CD14-positive monocyte (primary cell): ENCODE data around the gene PGM2. TPM values are rescaled to one million over a fixed set of nuclear protein-coding genes. Genes with fewer than 3 reads are reported as not detected.

ENCODE experiments used
- DNase-seq, 3 donors: peaks; one replicate each; pipeline ENCODE4 v3.0.0-alpha.2; 2011 to 2022
- H2AFZ ChIP-seq: 2 replicates; pipeline ENCODE4 v1.6.0; 2012; ENCODE audit warnings: mild to moderate bottlenecking, low read depth, low read length, inconsistent platforms; ENCODE audit not compliant: insufficient read depth, poor library complexity, severe bottlenecking
- H3K27ac ChIP-seq, 2 donors: 1 replicate in 1 of 2; 2 replicates in 1 of 2; pipeline ENCODE4 v1.5.1; 2012 to 2013; ENCODE audit warnings: low read length in 2 of 2, control low read depth in 1 of 2, inconsistent platforms in 1 of 2, low read depth in 1 of 2, mild to moderate bottlenecking in 1 of 2
- H3K27me3 ChIP-seq, 2 donors: one replicate each; pipeline versions ENCODE4 v1.6.0 to v1.6.1; 2011 to 2013; ENCODE audit warnings: low read length in 2 of 2; ENCODE audit not compliant: control insufficient read depth in 2 of 2, insufficient read depth in 2 of 2
- H3K36me3 ChIP-seq, 2 donors: replicated peaks in 1 of 2; 1 replicate in 1 of 2; 2 replicates in 1 of 2; pipeline versions ENCODE4 v1.5.1 to v1.6.1; 2012 to 2013; ENCODE audit warnings: low read length in 2 of 2, control low read depth in 1 of 2, inconsistent platforms in 1 of 2, mild to moderate bottlenecking in 1 of 2; ENCODE audit not compliant: insufficient read depth in 2 of 2, control insufficient read depth in 1 of 2
- H3K4me1 ChIP-seq, 2 donors: 1 replicate in 1 of 2; 2 replicates in 1 of 2; pipeline versions ENCODE4 v1.5.1 to v1.6.1; 2012 to 2013; ENCODE audit warnings: low read length in 2 of 2, control low read depth in 1 of 2, inconsistent platforms in 1 of 2, mild to moderate bottlenecking in 1 of 2, moderate library complexity in 1 of 2; ENCODE audit not compliant: insufficient read depth in 2 of 2, control insufficient read depth in 1 of 2
- H3K4me2 ChIP-seq: replicated peaks from 2 replicates; pipeline ENCODE3; 2012; ENCODE audit warnings: low read length, moderate library complexity, mild to moderate bottlenecking; ENCODE audit not compliant: poor library complexity, severe bottlenecking; ENCODE audit errors: extremely low read depth
- H3K4me3 ChIP-seq, 3 experiments: fragments of 200-600 bp in 1 of 3; sonication (generic) in 1 of 3; replicated peaks in 1 of 3; 1 replicate in 2 of 3; 2 replicates in 1 of 3; pipeline ENCODE4 v1.5.1; 2011 to 2013; ENCODE audit warnings: low read length in 3 of 3, mild to moderate bottlenecking in 3 of 3, control low read depth in 2 of 3, low read depth in 2 of 3, inconsistent platforms in 1 of 3, moderate library complexity in 1 of 3
- H3K79me2 ChIP-seq: 2 replicates; pipeline ENCODE4 v1.6.0; 2012; ENCODE audit warnings: mild to moderate bottlenecking, control low read depth, inconsistent platforms, low read length, moderate library complexity; ENCODE audit not compliant: insufficient read depth
- H3K9ac ChIP-seq: 2 replicates; pipeline ENCODE4 v1.6.0; 2017; ENCODE audit warnings: low read length, mild to moderate bottlenecking; ENCODE audit not compliant: insufficient read depth, poor library complexity, severe bottlenecking
- H3K9me3 ChIP-seq, 2 donors: replicated peaks in 1 of 2; 1 replicate in 1 of 2; 2 replicates in 1 of 2; pipeline versions ENCODE4 v1.5.1 to v1.6.1; 2012 to 2013; ENCODE audit warnings: low read length in 2 of 2, control low read depth in 1 of 2; ENCODE audit not compliant: control insufficient read depth in 1 of 2, insufficient read depth in 1 of 2
- H4K20me1 ChIP-seq: 2 replicates; pipeline ENCODE4 v1.6.0; 2012; ENCODE audit warnings: mild to moderate bottlenecking, low read length, control low read depth, moderate library complexity; ENCODE audit not compliant: insufficient read depth
- H3K27ac Mint-ChIP-seq, 7 donors: one replicate each; pipeline ENCODE4 v1.8.0; 2020; ENCODE audit warnings: mild to moderate bottlenecking in 7 of 7, mixed read lengths in 7 of 7, moderate library complexity in 6 of 7, inconsistent platforms in 2 of 7
- H3K27me3 Mint-ChIP-seq, 3 donors: one replicate each; pipeline ENCODE4 v1.8.0; 2021 to 2022; ENCODE audit warnings: low read depth in 3 of 3, mild to moderate bottlenecking in 3 of 3, mixed read lengths in 3 of 3, moderate library complexity in 3 of 3, inconsistent platforms in 1 of 3
- H3K36me3 Mint-ChIP-seq, 2 donors: one replicate each; pipeline ENCODE4 v1.8.0; 2020; ENCODE audit warnings: mixed read lengths in 2 of 2, inconsistent platforms in 1 of 2, mild to moderate bottlenecking in 1 of 2
- H3K4me1 Mint-ChIP-seq: one replicate; pipeline ENCODE4 v1.8.0; 2020; ENCODE audit warnings: mild to moderate bottlenecking, mixed read lengths
- H3K4me3 Mint-ChIP-seq, 2 donors: one replicate each; pipeline ENCODE4 v1.8.0; 2020; ENCODE audit warnings: mild to moderate bottlenecking in 2 of 2, mixed read lengths in 2 of 2, moderate library complexity in 1 of 2
- H3K9me3 Mint-ChIP-seq, 7 donors: one replicate each; pipeline ENCODE4 v1.8.0; 2020 to 2022; ENCODE audit warnings: mixed read lengths in 7 of 7, mild to moderate bottlenecking in 6 of 7, moderate library complexity in 6 of 7, inconsistent platforms in 2 of 7
- CTCF ChIP-seq: fragments of 200-600 bp; IDR thresholded peaks from one replicate; pipeline ENCODE4 v1.8.0; 2022; ENCODE audit warnings: antibody characterized with exemption, mild to moderate bottlenecking
- WGBS: methylation state at CpG from one replicate; pipeline ENCODE4 v1.1.5; 2013; ENCODE audit warnings: missing lambda C conversion rate; ENCODE audit not compliant: insufficient coverage; 5-methylcytosine and 5-hydroxymethylcytosine counted together
- intact Hi-C, 2 donors: fragments of 100-400 bp; cut with micrococcal nuclease; formaldehyde crosslinking; loops; one replicate each; pipeline versions ENCODE4 v1.15.0 to v1.15.1; 2023
- polyA plus RNA-seq, 3 donors: library from polyadenylated mRNA; depleted of rRNA in 1 of 3; unstranded in 2 of 3; stranded (reverse) in 1 of 3; fragments of 300-500 nt in 2 of 3; fragments of >200 nt in 1 of 3; fragmentation: Illumina TruSeq in 2 of 3; gene quantifications; 1 replicate in 2 of 3; 2 replicates in 1 of 3; pipeline ENCODE4 v1.2.3, GENCODE V29; 2012 to 2021

PGM2 gene
- polyA plus RNA-seq, 3 donors = 17.8 to 48.6 (median 46.2) TPM

GRCh38 chr4:37890801-37891259, 64.3 kb downstream of the PGM2 start, which contains the start of gene TBC1D1:
TSS of gene TBC1D1 (plus strand) at chr4:37891084. CDS start at chr4:37902096, 11,012 bp downstream.
- DNase-seq = peak; percentile 22 to 65 (median 45)
- intact Hi-C loops = loop anchor here in 1 of 2 donors (5.0 to 10.0 kb wide), 2 partner anchors 39 to 66 kb away; partner anchors contain the start of gene PGM2
- peaks cover 43% of the 10 kb centered on the region for H3K4me1 Mint-ChIP-seq

More at GRCh38 chr4:37890801-37891259, 64.3 kb downstream of the PGM2 start, which contains the start of gene TBC1D1:
- H3K9ac ChIP-seq = peak within 1 kb of the TSS; percentile 83
- H3K4me2 ChIP-seq = peak within 1 kb of the TSS; percentile 88
- H3K9me3 ChIP-seq = no peaks in the 10 kb centered on the region
- Mint-ChIP-seq H3K36me3 (peaks cover 7 to 17% of the 10 kb centered on the region in 2 donors), H3K4me3 (peak within 1 kb of the TSS; percentile 88 to 95), H3K27me3 (peaks cover 7 to 10% (median 7%) of the 10 kb centered on the region in 3 donors), H3K9me3 (no peaks in the 10 kb centered on the region), H3K27ac (peak within 1 kb of the TSS; percentile 83 to 93 (median 90))
- peak within 1 kb of the TSS; percentile 88 for H2AFZ ChIP-seq
- peaks cover 46% of the 10 kb centered on the region for H3K79me2 ChIP-seq
- TF ChIP-seq CTCF = no peak
- H3K27ac ChIP-seq = peak within 1 kb of the TSS; percentile 36 to 85
- H3K36me3 ChIP-seq = peaks cover 0 to 8% of the 10 kb centered on the region in 2 donors
- H4K20me1 ChIP-seq = peaks cover 31% of the 10 kb centered on the region
- no peaks in the 10 kb centered on the region for H3K27me3 ChIP-seq
- H3K4me1 ChIP-seq = peaks cover 38 to 43% of the 10 kb centered on the region in 2 donors
- 0% methylated on average over 24 of the region's 43 CpGs for WGBS
- H3K4me3 ChIP-seq = peak within 1 kb of the TSS; percentile 63 to 99 (median 92)
